GM12878 (cell line): ENCODE results near the gene CLECL1. TPM values are rescaled to one million over a fixed set of nuclear protein-coding genes. Genes with fewer than 3 reads are reported as not detected.
A peak's percentile ranks its signal among the peaks of the same experiment; 100 is the strongest.

Source experiments
- CREM ChIP-seq: IDR thresholded peaks from 2 replicates; pipeline ENCODE4 v1.6.1; 2014; ENCODE audit warnings: antibody characterized with exemption, low read depth
- DPF2 ChIP-seq: fragments of 450-650 bp; IDR thresholded peaks from 2 replicates; pipeline ENCODE4 v1.6.1; 2017; ENCODE audit warnings: mild to moderate bottlenecking
- EZH2 ChIP-seq: IDR thresholded peaks from 2 replicates; pipeline ENCODE4 v1.6.1; 2012; ENCODE audit warnings: low read depth, mild to moderate bottlenecking, control low read depth, inconsistent platforms, low read length, borderline replicate concordance; ENCODE audit not compliant: control insufficient read depth
- FOXM1 ChIP-seq: IDR thresholded peaks from 2 replicates; pipeline ENCODE4 v1.6.1; 2012; ENCODE audit warnings: low read depth, mild to moderate bottlenecking, inconsistent platforms, low read length, moderate library complexity
- MYC ChIP-seq: IDR thresholded peaks from 2 replicates; pipeline ENCODE4 v1.6.1; 2011; ENCODE audit warnings: mild to moderate bottlenecking, low read length, moderate library complexity, inconsistent platforms; ENCODE audit not compliant: insufficient read depth, insufficient replicate concordance, insufficient read length, severe bottlenecking
- NFYB ChIP-seq: IDR thresholded peaks from 2 replicates; pipeline ENCODE4 v1.6.1; 2011; ENCODE audit warnings: low read depth, mild to moderate bottlenecking, low read length, improper control_type of control experiment, moderate library complexity; ENCODE audit not compliant: insufficient read depth
- POLR2AphosphoS2 ChIP-seq: IDR thresholded peaks from 2 replicates; pipeline ENCODE4 v1.6.1; 2011; ENCODE audit warnings: low read depth, mild to moderate bottlenecking, low read length, improper control_type of control experiment, moderate library complexity
- POU2F2 ChIP-seq: IDR thresholded peaks from 3 replicates; pipeline ENCODE4 v1.6.1; 2011; ENCODE audit warnings: low read depth, mild to moderate bottlenecking, low read length, borderline replicate concordance
- SREBF1 ChIP-seq: IDR thresholded peaks from 2 replicates; pipeline ENCODE4 v1.6.1; 2012; ENCODE audit warnings: mild to moderate bottlenecking, low read length
- TCF12 ChIP-seq: IDR thresholded peaks from 2 replicates; pipeline ENCODE4 v1.6.1; 2011; ENCODE audit warnings: low read depth, mild to moderate bottlenecking, low read length
- TCF3 ChIP-seq: IDR thresholded peaks from 2 replicates; pipeline ENCODE4 v1.6.1; 2012; ENCODE audit warnings: low read depth, mild to moderate bottlenecking, low read length, borderline replicate concordance; ENCODE audit not compliant: insufficient read depth
- ZNF622 ChIP-seq: fragments of 450-650 bp; IDR thresholded peaks from 2 replicates; pipeline ENCODE4 v1.6.1; 2017; ENCODE audit warnings: mild to moderate bottlenecking, inconsistent platforms
- polyA plus RNA-seq, 11 experiments: library from polyadenylated mRNA; depleted of rRNA in 4 of 11; unstranded in 6 of 11; stranded (reverse) in 5 of 11; fragments of >200 nt; fragmentation: Nextera tagmentation in 4 of 11; fragmentation: Illumina TruSeq in 1 of 11; extraction: Ambion mirVana in 4 of 11; extraction: Trizol in 1 of 11; gene quantifications; 1 replicate in 1 of 11; 2 replicates in 10 of 11; pipeline versions ENCODE4 v1.2.1 to v1.2.3, GENCODE V29; 2011 to 2016; ENCODE audit warnings: inconsistent platforms in 2 of 11, missing spikeins in 2 of 11, low read depth in 1 of 11
- total RNA-seq, 4 experiments: library from RNA; depleted of rRNA in 3 of 4; stranded (reverse); fragments of >200 nt in 3 of 4; fragmentation: Illumina TruSeq in 1 of 4; extraction: Trizol in 1 of 4; gene quantifications; 2 replicates each; pipeline versions ENCODE4 v1.2.1 to v1.2.3, GENCODE V29; 2013 to 2021
- TF ChIP-seq, protein P1 (sequence below): IDR thresholded peaks from 2 replicates; pipeline ENCODE4 v1.6.1; 2012; ENCODE audit warnings: low read length, inconsistent platforms
- TF ChIP-seq, protein P2 (sequence below): fragments of 450-650 bp; conservative IDR thresholded peaks from 2 replicates; pipeline ENCODE4 v1.6.1; 2017; ENCODE audit warnings: mild to moderate bottlenecking, moderate library complexity
- TF ChIP-seq, protein P3 (sequence below): fragments of 150-350 bp; IDR thresholded peaks from 2 replicates; pipeline ENCODE4 v1.6.1; 2016; ENCODE audit warnings: low read depth, low read length
- TF ChIP-seq, protein P4 (sequence below): fragments of 450-650 bp; formaldehyde crosslinking; IDR thresholded peaks from 2 replicates; pipeline ENCODE4 v1.5.0; 2022; ENCODE audit warnings: mild to moderate bottlenecking, missing genetic modification characterization
- TF ChIP-seq, protein P5 (sequence below): IDR thresholded peaks from 2 replicates; pipeline ENCODE4 v1.6.1; 2011; ENCODE audit warnings: borderline replicate concordance, low read depth, mild to moderate bottlenecking, moderate library complexity, mixed read lengths, low read length; ENCODE audit not compliant: insufficient read depth; ENCODE audit errors: extremely low read length

Gene CLECL1
- total and polyA plus RNA-seq, 10 of the 15 experiments (the other 5 are each of a cell fraction or from before 2014, with no cell fraction given): 4.6 to 56.5 (median 46.4) TPM

DNA sequence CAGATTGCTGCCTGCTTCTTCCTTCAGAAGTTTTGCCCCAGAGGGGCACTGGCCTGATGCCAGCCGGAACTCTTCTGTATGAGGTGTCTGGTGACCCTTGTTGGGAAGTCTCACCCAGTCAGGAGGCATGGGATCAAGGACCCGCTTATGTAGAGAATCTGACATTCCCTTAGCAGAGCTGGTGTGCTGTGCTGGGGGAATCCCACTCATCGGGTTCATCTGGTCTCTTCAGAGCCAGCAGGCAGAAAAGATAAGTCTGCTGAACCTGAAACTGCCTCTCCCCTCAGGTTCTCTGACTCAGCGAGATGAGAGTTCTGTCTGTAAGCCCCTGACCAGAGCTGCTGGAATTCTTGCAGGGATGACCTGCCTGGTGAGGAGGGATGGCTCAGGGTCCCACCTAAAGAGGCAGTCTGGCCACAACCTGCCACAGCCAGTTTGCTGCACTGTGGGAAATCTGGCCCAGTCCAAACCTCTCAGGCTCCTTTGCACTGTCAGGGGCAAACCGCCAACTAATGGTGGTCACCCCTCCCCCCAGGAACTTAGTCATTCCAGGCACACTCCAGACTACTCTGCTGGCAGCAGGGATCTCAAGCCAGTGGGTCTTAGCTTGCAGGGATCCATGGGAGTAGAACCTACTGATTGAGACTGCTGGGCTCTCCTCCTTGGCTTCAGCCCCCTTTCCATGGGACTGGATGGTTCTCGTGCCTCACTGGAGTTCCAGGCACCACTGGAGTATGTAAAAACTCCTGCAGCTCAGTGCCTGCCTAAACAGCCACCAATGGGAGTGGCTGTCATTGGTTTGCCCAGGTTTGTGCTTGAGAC is 59.3 kb downstream of the CLECL1 start (continued):
- TF ChIP-seq, protein P1, sequence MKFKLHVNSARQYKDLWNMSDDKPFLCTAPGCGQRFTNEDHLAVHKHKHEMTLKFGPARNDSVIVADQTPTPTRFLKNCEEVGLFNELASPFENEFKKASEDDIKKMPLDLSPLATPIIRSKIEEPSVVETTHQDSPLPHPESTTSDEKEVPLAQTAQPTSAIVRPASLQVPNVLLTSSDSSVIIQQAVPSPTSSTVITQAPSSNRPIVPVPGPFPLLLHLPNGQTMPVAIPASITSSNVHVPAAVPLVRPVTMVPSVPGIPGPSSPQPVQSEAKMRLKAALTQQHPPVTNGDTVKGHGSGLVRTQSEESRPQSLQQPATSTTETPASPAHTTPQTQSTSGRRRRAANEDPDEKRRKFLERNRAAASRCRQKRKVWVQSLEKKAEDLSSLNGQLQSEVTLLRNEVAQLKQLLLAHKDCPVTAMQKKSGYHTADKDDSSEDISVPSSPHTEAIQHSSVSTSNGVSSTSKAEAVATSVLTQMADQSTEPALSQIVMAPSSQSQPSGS: peak; percentile 62; the same call in 1 of the 2 replicates
- TF ChIP-seq, protein P2, sequence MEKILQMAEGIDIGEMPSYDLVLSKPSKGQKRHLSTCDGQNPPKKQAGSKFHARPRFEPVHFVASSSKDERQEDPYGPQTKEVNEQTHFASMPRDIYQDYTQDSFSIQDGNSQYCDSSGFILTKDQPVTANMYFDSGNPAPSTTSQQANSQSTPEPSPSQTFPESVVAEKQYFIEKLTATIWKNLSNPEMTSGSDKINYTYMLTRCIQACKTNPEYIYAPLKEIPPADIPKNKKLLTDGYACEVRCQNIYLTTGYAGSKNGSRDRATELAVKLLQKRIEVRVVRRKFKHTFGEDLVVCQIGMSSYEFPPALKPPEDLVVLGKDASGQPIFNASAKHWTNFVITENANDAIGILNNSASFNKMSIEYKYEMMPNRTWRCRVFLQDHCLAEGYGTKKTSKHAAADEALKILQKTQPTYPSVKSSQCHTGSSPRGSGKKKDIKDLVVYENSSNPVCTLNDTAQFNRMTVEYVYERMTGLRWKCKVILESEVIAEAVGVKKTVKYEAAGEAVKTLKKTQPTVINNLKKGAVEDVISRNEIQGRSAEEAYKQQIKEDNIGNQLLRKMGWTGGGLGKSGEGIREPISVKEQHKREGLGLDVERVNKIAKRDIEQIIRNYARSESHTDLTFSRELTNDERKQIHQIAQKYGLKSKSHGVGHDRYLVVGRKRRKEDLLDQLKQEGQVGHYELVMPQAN: no peak
- no peak for TF ChIP-seq POLR2AphosphoS2
- peak; percentile 56; the same call in 1 of the 2 replicates for TF ChIP-seq TCF3
- TF ChIP-seq MYC: no peak
- 0 out of 2 replicates have a peak, but pooled peaks have one; percentile 59 for TF ChIP-seq FOXM1
- TF ChIP-seq SREBF1: no peak
- no peak for TF ChIP-seq EZH2
- TF ChIP-seq CREM: peak; percentile 22; the same call in 1 of the 2 replicates
- TF ChIP-seq DPF2: peak; percentile 64; the same call in 1 of the 2 replicates
- TF ChIP-seq, protein P3, sequence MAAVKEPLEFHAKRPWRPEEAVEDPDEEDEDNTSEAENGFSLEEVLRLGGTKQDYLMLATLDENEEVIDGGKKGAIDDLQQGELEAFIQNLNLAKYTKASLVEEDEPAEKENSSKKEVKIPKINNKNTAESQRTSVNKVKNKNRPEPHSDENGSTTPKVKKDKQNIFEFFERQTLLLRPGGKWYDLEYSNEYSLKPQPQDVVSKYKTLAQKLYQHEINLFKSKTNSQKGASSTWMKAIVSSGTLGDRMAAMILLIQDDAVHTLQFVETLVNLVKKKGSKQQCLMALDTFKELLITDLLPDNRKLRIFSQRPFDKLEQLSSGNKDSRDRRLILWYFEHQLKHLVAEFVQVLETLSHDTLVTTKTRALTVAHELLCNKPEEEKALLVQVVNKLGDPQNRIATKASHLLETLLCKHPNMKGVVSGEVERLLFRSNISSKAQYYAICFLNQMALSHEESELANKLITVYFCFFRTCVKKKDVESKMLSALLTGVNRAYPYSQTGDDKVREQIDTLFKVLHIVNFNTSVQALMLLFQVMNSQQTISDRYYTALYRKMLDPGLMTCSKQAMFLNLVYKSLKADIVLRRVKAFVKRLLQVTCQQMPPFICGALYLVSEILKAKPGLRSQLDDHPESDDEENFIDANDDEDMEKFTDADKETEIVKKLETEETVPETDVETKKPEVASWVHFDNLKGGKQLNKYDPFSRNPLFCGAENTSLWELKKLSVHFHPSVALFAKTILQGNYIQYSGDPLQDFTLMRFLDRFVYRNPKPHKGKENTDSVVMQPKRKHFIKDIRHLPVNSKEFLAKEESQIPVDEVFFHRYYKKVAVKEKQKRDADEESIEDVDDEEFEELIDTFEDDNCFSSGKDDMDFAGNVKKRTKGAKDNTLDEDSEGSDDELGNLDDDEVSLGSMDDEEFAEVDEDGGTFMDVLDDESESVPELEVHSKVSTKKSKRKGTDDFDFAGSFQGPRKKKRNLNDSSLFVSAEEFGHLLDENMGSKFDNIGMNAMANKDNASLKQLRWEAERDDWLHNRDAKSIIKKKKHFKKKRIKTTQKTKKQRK: no peak
- TF ChIP-seq, protein P4, sequence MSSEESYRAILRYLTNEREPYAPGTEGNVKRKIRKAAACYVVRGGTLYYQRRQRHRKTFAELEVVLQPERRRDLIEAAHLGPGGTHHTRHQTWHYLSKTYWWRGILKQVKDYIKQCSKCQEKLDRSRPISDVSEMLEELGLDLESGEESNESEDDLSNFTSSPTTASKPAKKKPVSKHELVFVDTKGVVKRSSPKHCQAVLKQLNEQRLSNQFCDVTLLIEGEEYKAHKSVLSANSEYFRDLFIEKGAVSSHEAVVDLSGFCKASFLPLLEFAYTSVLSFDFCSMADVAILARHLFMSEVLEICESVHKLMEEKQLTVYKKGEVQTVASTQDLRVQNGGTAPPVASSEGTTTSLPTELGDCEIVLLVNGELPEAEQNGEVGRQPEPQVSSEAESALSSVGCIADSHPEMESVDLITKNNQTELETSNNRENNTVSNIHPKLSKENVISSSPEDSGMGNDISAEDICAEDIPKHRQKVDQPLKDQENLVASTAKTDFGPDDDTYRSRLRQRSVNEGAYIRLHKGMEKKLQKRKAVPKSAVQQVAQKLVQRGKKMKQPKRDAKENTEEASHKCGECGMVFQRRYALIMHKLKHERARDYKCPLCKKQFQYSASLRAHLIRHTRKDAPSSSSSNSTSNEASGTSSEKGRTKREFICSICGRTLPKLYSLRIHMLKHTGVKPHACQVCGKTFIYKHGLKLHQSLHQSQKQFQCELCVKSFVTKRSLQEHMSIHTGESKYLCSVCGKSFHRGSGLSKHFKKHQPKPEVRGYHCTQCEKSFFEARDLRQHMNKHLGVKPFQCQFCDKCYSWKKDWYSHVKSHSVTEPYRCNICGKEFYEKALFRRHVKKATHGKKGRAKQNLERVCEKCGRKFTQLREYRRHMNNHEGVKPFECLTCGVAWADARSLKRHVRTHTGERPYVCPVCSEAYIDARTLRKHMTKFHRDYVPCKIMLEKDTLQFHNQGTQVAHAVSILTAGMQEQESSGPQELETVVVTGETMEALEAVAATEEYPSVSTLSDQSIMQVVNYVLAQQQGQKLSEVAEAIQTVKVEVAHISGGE (CRISPR knock-in tag): no peak
- peak; percentile 54; the same call in 1 of the 2 replicates for TF ChIP-seq TCF12
- TF ChIP-seq, protein P5, sequence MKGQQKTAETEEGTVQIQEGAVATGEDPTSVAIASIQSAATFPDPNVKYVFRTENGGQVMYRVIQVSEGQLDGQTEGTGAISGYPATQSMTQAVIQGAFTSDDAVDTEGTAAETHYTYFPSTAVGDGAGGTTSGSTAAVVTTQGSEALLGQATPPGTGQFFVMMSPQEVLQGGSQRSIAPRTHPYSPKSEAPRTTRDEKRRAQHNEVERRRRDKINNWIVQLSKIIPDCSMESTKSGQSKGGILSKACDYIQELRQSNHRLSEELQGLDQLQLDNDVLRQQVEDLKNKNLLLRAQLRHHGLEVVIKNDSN: no peak
- TF ChIP-seq ZNF622: no peak
- TF ChIP-seq POU2F2: peak; percentile 52; the same call in 2 of the 3 replicates
- no peak for TF ChIP-seq NFYB
